ENCODE measurements around the gene IGFBP3.

Gene IGFBP3

GRCh38 chr7:45872116-45873034, 48.7 kb downstream of the IGFBP3 start:
- no peak for DNase-seq (ENCODE audit: low read depth)

DNA sequence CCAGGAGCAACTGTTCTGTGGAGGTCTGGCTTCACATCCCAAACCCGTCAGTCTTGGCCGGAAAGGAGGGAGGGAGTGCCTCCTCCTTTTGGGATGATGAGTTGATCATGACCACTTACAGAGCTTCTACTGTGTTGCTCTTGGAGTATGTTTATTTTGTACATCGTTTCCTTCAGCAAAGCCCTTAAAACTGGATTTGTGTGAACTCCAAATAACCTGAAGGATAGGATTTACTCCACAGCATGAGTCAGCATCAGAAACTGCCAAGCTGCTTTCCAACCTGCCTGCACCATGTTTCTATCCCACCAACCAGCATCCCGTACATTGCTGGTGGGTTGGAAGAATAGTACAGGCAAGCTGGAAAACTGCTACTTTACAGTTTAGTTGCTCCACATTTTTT, 51.6 kb downstream of the IGFBP3 start:
- DNase-seq (ENCODE audit: low read depth), result no peak

DNA sequence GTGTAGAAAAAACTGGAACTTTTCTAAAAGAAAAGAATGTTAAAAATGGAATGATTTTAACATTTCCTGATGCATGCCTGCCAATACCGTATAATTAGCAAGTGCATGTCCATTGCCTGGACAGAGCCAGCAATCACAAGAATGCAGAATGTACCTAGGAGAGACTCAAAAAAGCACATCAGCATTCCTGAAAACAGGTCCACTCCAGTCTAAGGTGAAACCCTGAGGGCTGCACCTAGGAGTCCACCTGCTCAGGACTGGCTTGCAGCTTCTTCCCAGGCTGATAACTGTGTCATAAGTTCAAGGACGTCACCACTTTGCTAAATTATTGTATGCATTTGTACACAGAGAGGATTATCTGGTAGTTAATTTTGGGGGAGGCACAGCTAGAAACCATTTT, 53.6 kb downstream of the IGFBP3 start:
- no peak for DNase-seq (ENCODE audit: low read depth)

DNA sequence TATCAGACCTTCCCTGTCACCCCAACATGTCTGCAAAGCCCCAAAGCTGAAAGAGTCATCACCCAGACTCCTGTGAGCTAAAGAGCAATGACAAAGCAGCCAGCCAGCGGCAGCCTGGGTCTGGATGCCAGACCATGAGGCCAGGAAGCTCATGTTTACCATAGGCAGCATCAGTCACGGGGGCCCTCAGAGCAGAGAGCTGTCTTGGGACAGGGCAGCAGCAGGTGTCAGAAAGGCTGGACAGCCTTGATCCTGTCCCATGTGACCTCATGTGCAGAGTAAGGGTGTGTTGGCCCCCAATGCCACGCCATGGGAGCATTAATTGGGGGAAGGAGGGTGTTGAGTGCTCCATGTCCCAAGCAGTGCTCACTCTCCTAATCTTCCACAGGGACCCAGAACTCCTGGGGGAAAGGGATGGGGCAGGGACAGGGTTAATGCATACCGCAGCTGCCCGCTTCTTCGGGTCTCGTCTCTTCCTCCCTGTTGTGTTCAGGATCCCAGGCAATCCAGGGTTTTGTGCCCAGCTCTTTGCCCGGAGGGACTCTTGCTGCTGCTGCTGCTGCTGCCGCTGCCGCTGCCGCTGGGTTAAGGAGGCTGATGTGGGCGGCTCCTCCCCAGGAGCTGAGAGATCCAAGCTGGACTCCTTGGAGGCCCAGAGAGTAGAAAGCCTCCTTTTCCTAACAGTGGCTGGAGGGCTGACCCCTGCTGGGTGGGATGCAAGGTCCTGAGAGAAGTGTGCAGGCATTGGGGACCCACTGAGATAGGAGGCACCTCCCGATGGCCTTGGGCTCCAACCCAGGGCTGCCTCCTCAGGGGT, 55.3 kb downstream of the IGFBP3 start:
- no peak for DNase-seq (ENCODE audit: low read depth)

DNA sequence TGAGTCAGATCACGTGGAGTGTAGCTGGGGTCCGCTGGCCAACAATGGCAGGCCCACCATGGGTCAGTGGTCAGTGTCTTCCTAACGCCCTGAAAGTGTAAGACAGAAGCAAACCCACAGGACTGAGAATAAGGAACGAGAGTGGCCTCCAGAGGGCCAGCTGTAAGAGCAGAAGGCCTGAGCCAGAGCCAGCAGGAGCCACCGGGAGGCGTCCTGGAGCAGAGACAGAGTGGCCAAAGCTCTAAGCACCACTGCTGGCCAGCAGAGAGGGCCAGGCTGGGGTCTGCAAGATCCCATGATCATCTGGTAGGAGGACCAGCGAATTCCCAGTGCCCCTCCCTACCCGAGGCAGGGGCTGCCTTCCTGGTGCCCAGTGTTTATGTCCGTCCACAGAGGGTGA, 57.4 kb downstream of the IGFBP3 start:
- DNase-seq (ENCODE audit: low read depth), result no peak

Data from non-pigmented ciliary epithelial cell (primary cell).